HepG2 (cell line): ENCODE measurements around the gene CSH1. TPM values are rescaled to one million over a fixed set of nuclear protein-coding genes. Genes with fewer than 3 reads are reported as not detected.
"Not testable (repeated sequence)": the region's sequence is repeated elsewhere in the genome, so short reads cannot be mapped to it uniquely, and the experiment has no call there.

ENCODE experiments used
- ATAC-seq: fragments of 200-7000 bp; cut with Tn5 transposase; 3 replicates; pipeline ENCODE4 v1.9.1; 2020; ENCODE audit warnings: mild to moderate bottlenecking, moderate library complexity
- BruUV-seq: library from RNA; stranded (reverse); fragments of 400-500 nt; replicated peaks from 2 replicates; lab custom pipeline; 2021; lab: Mats Ljungman, UMichigan
- CTCF ChIA-PET: fragments of 300-600 bp; formaldehyde crosslinking; extraction: SDS; loops from one replicate; lab custom pipeline; 2021; ENCODE audit warnings: low total read pairs, inconsistent platforms, low intra/inter-chr PET ratio; lab: Yijun Ruan, JAX
- POLR2A ChIA-PET: fragments of 350-600 bp; sonication (Branson Sonifier 250); formaldehyde crosslinking; loops from one replicate; lab custom pipeline; 2020; ENCODE audit warnings: antibody characterized with exemption, inconsistent platforms; lab: Yijun Ruan, JAX
- DNase-seq: peaks from one replicate; pipeline ENCODE4 v3.0.0-alpha.2; 2015; ENCODE audit warnings: low spot score
- FAIRE-seq: peaks from 3 replicates; lab custom pipeline; 2011; peaks lifted over from hg19 to GRCh38; lab: Jason Lieb, UNC
- H2AFZ ChIP-seq: one replicate; pipeline ENCODE4 v1.6.1; 2011; ENCODE audit warnings: low read length, inconsistent platforms
- H3K27ac ChIP-seq: fragments of 300-600 bp; 3 replicates; pipeline ENCODE4 v1.8.0; 2011; ENCODE audit warnings: mixed run types, mild to moderate bottlenecking, mixed read lengths, low read length, inconsistent platforms; ENCODE audit not compliant: insufficient read depth; ENCODE audit errors: extremely low read length
- H3K27me3 ChIP-seq, 2 experiments: fragments of 200-600 bp in 1 of 2; 2 replicates in 1 of 2; 3 replicates in 1 of 2; pipeline versions ENCODE4 v1.6.0 to v1.8.0; 2011; ENCODE audit warnings: low read length in 2 of 2, mild to moderate bottlenecking in 2 of 2, moderate library complexity in 2 of 2, inconsistent platforms in 1 of 2; ENCODE audit not compliant: insufficient read depth in 2 of 2, control insufficient read depth in 1 of 2
- H3K36me3 ChIP-seq, 2 experiments: fragments of 200-600 bp in 1 of 2; replicated peaks in 1 of 2; 2 replicates in 1 of 2; 3 replicates in 1 of 2; pipeline versions ENCODE4 v1.5.1 to v1.8.0; 2011; ENCODE audit warnings: low read length in 2 of 2, inconsistent platforms in 1 of 2; ENCODE audit not compliant: insufficient read depth in 2 of 2, control insufficient read depth in 1 of 2
- H3K4me1 ChIP-seq: 2 replicates; pipeline ENCODE4 v1.5.1; 2012; ENCODE audit warnings: low read length, inconsistent platforms; ENCODE audit not compliant: insufficient read depth
- H3K4me2 ChIP-seq: 2 replicates; pipeline ENCODE4 v1.6.0; 2011; ENCODE audit warnings: low read depth, low read length, inconsistent platforms
- H3K4me3 ChIP-seq, 3 experiments: fragments of 200-600 bp in 1 of 3; sonication (generic), shearing (Covaris generic) in 1 of 3; replicated peaks in 1 of 3; 2 replicates each; pipeline ENCODE4 v1.5.1; 2011 to 2016; ENCODE audit warnings: low read length in 3 of 3, inconsistent platforms in 2 of 3, low read depth in 2 of 3, mild to moderate bottlenecking in 2 of 3, control low read depth in 1 of 3, mixed read lengths in 1 of 3; ENCODE audit not compliant: insufficient read depth in 1 of 3
- H3K79me2 ChIP-seq: one replicate; pipeline ENCODE4 v1.6.1; 2011; ENCODE audit warnings: low read length, inconsistent platforms; ENCODE audit not compliant: insufficient read depth
- H3K9ac ChIP-seq: 2 replicates; pipeline ENCODE4 v1.6.0; 2011; ENCODE audit warnings: mild to moderate bottlenecking, low read depth, low read length, inconsistent platforms; ENCODE audit not compliant: insufficient read depth
- H3K9me3 ChIP-seq: 2 replicates; pipeline ENCODE4 v1.5.1; 2012; ENCODE audit warnings: mild to moderate bottlenecking, low read length
- H4K20me1 ChIP-seq: 2 replicates; pipeline ENCODE4 v1.6.0; 2011; ENCODE audit warnings: inconsistent platforms, mild to moderate bottlenecking, low read length, moderate library complexity; ENCODE audit not compliant: insufficient read depth
- STAG1 ChIP-seq: sonication (generic); formaldehyde crosslinking; IDR thresholded peaks from 2 replicates; pipeline ENCODE4 v1.4.0; 2020; ENCODE audit warnings: missing genetic modification reagents
- WGBS: methylation state at CpG from one replicate; pipeline ENCODE4 v1.1.6; 2017; ENCODE audit warnings: low lambda C conversion rate; 5-methylcytosine and 5-hydroxymethylcytosine counted together
- in situ Hi-C: cut with HindIII; loops from 2 replicates; pipeline ENCODE4 v1.10.0; 2017; ENCODE audit warnings: low pct_unique_long_range_greater_than_20kb; ENCODE audit not compliant: extremely low pct_ligation_motif_present
- intact Hi-C: fragments of 100-400 bp; cut with micrococcal nuclease; formaldehyde crosslinking; loops from one replicate; pipeline ENCODE4 v1.10.0; 2022; ENCODE audit not compliant: unreplicated experiment
- polyA plus RNA-seq, 8 experiments: library from polyadenylated mRNA; depleted of rRNA in 3 of 8; stranded (reverse) in 7 of 8; unstranded in 1 of 8; fragments of >200 nt; fragmentation: Illumina TruSeq in 4 of 8; extraction: Trizol in 4 of 8; gene quantifications; 2 replicates each; pipeline versions ENCODE4 v1.2.1 to v1.2.3, GENCODE V29; 2011 to 2016; ENCODE audit warnings: low read depth in 4 of 8, missing spikeins in 1 of 8, mixed read lengths in 1 of 8; ENCODE audit not compliant: insufficient read depth in 1 of 8
- total RNA-seq, 5 experiments: library from RNA; depleted of rRNA; stranded (reverse); fragments of >200 nt; fragmentation: Illumina TruSeq; extraction: Trizol; gene quantifications; 2 replicates each; pipeline ENCODE4 v1.2.3, GENCODE V29; 2016; ENCODE audit warnings: low read depth in 1 of 5
- TF ChIP-seq, protein P1 (sequence below): sonication (generic); formaldehyde crosslinking; IDR thresholded peaks from 2 replicates; pipeline ENCODE4 v1.5.0; 2020; ENCODE audit warnings: mild to moderate bottlenecking, missing genetic modification reagents, moderate library complexity

The CSH1 gene
- total and polyA plus RNA-seq, 2 of the 13 experiments (the other 11 are each of a cell fraction or from before 2014, with no cell fraction given): not detected

DNA sequence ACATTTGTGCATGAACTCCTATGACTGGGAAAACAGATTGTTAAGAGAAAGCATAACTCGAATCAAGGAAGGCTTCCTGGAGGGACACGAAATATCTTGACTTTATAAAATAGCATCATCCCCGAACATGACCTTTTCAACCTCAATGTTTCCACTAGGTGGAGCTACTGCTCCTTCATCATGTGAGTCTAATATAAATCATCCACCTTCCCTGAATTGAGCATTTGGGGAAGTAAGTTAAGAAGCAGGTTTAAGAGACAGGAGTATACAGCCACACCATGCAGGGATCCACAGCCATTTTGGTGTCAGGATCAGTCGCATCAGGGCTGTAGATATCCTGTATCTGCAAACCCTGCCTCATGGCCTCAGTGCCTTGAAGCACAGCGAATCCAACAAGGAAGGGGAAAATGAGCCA, 7.4 kb upstream of the CSH1 start:
- TF ChIP-seq, protein P1, sequence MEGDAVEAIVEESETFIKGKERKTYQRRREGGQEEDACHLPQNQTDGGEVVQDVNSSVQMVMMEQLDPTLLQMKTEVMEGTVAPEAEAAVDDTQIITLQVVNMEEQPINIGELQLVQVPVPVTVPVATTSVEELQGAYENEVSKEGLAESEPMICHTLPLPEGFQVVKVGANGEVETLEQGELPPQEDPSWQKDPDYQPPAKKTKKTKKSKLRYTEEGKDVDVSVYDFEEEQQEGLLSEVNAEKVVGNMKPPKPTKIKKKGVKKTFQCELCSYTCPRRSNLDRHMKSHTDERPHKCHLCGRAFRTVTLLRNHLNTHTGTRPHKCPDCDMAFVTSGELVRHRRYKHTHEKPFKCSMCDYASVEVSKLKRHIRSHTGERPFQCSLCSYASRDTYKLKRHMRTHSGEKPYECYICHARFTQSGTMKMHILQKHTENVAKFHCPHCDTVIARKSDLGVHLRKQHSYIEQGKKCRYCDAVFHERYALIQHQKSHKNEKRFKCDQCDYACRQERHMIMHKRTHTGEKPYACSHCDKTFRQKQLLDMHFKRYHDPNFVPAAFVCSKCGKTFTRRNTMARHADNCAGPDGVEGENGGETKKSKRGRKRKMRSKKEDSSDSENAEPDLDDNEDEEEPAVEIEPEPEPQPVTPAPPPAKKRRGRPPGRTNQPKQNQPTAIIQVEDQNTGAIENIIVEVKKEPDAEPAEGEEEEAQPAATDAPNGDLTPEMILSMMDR (CRISPR knock-in tag): peak; percentile 47
- TF ChIP-seq STAG1 (CRISPR knock-in tag): peak; percentile 31
- H3K27me3 ChIP-seq, H3K79me2 ChIP-seq, intact Hi-C loops, H3K4me1 ChIP-seq, H3K4me3 ChIP-seq, H3K36me3 ChIP-seq, BruUV-seq, ATAC-seq, POLR2A ChIA-PET, H2AFZ ChIP-seq, H3K9ac ChIP-seq, H4K20me1 ChIP-seq, DNase-seq, H3K9me3 ChIP-seq, H3K27ac ChIP-seq, in situ Hi-C loops, CTCF ChIA-PET, H3K4me2 ChIP-seq: not testable (repeated sequence)
- FAIRE-seq: peak; percentile 80
- 25% methylated on average over 4 of the region's 5 CpGs for WGBS

DNA sequence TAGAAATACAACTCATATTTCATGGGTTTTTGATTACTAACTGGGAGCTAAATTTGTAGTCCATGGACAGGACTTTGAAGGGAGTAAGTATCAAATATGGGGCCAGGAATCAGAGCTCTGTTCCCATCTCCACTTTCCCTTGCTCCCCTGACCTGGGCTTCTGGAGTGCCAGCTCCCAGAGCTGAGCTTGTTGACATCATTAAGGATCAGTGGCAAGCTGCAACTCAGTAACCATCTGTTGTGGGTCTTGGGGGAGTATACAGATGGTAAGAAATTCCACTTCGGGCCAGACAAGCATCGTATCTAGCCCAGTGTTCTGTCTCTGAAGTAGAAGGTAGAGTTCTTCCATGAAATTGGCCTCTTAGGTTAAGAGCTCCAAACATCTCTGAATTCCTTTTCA, 5.6 kb upstream of the CSH1 start:
- POLR2A ChIA-PET, H3K9ac ChIP-seq, H3K79me2 ChIP-seq, H3K36me3 ChIP-seq, H3K27me3 ChIP-seq, DNase-seq, BruUV-seq, H3K4me3 ChIP-seq, H3K9me3 ChIP-seq, H2AFZ ChIP-seq, in situ Hi-C loops, H3K27ac ChIP-seq, ATAC-seq, FAIRE-seq, H3K4me1 ChIP-seq, intact Hi-C loops, H3K4me2 ChIP-seq, CTCF ChIA-PET, H4K20me1 ChIP-seq: not testable (repeated sequence)
- WGBS: 10% methylated on average over 2 of the region's 2 CpGs

DNA sequence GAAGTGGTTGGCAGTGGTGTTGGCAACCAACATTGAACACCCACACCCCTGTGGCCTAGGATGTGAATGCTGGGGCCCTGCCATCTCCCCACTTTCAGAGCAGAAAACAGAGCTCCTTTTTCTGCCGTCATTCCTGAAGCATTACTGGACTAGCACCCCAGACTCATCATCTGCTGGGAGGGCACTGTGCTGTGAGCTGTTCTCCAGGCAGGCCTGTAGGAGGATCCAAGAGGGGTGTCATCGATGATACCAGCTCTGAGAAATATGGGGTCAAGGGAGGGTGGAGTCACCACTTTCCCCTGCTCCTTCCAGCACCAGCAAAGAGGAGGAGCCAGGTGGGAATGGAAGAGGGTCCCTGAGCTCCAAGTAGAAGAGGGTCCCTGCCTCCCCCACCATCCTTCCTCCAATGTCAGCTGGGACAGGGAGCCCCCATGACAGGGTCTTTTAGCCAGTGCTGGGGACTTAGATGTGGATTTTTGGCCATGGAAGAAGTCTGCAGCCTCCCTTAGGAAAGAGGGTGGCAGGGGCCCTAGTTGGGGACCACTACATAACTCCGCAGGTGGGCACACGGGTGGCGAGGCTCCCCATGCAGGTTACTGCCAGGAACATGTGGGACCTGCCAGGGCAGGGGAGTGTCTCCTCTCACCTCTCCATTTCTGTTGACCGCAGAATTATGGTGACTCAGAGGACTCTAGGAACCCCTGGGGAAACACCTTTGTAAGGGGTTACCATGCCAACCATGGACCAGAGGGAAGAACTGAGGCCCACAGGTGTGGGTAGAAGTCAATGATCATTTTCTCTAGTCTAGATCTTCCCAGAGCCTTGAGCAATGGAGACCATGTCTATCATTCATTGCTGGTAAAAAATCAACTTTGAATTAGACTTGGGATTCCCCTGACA, 2.8 kb upstream of the CSH1 start:
- H3K4me1 ChIP-seq, H3K27me3 ChIP-seq, FAIRE-seq, H3K9me3 ChIP-seq, H3K79me2 ChIP-seq, H4K20me1 ChIP-seq, BruUV-seq, H3K4me3 ChIP-seq, H2AFZ ChIP-seq, H3K36me3 ChIP-seq, intact Hi-C loops, H3K9ac ChIP-seq, POLR2A ChIA-PET, CTCF ChIA-PET, H3K4me2 ChIP-seq, H3K27ac ChIP-seq, in situ Hi-C loops, DNase-seq: not testable (repeated sequence)
- peak; percentile 40; the same call in 2 of the 3 replicates for ATAC-seq
- 0% methylated on average over 1 of the region's 6 CpGs for WGBS
